ENCODE measurements around the gene NTMT1. TPM values are rescaled to one million over a fixed set of nuclear protein-coding genes. Genes with fewer than 3 reads are reported as not detected.
"Not testable (repeated sequence)": the region's sequence is repeated elsewhere in the genome, so short reads cannot be mapped to it uniquely, and the experiment has no call there.

NTMT1 gene
- total RNA-seq, 1 experiment from 2014 or later: 47.8 TPM

GRCh38 chr9:129633207-129633606 is 7.2 kb downstream of the NTMT1 start:
- no peak overlapping the region for H3K27ac ChIP-seq
- no peak for DNase-seq
- H3K27me3 ChIP-seq: no peaks in the 10 kb centered on the region
- H3K4me1 ChIP-seq: peaks cover 6% of the 10 kb centered on the region; the same call in 1 of the 2 replicates
- H3K4me3 ChIP-seq: no peak overlapping the region
- peaks cover 50% of the 10 kb centered on the region for H3K36me3 ChIP-seq
- H3K9me3 ChIP-seq (replicated peaks): no peaks in the 10 kb centered on the region

- Histone ChIP-seq H3K36me3 (peaks cover 55% of the 10 kb centered on the region), H3K27ac (no peak overlapping the region), H3K27me3 (no peaks in the 10 kb centered on the region), H3K9me3 (replicated peaks) (no peaks in the 10 kb centered on the region), H3K4me1 (no peaks in the 10 kb centered on the region; the same call in 1 of the 2 replicates), H3K4me3 (no peak overlapping the region)
- DNase-seq: no peak
Observed at GRCh38 chr9:129633848-129634247, 7.9 kb downstream of the NTMT1 start.

DNA sequence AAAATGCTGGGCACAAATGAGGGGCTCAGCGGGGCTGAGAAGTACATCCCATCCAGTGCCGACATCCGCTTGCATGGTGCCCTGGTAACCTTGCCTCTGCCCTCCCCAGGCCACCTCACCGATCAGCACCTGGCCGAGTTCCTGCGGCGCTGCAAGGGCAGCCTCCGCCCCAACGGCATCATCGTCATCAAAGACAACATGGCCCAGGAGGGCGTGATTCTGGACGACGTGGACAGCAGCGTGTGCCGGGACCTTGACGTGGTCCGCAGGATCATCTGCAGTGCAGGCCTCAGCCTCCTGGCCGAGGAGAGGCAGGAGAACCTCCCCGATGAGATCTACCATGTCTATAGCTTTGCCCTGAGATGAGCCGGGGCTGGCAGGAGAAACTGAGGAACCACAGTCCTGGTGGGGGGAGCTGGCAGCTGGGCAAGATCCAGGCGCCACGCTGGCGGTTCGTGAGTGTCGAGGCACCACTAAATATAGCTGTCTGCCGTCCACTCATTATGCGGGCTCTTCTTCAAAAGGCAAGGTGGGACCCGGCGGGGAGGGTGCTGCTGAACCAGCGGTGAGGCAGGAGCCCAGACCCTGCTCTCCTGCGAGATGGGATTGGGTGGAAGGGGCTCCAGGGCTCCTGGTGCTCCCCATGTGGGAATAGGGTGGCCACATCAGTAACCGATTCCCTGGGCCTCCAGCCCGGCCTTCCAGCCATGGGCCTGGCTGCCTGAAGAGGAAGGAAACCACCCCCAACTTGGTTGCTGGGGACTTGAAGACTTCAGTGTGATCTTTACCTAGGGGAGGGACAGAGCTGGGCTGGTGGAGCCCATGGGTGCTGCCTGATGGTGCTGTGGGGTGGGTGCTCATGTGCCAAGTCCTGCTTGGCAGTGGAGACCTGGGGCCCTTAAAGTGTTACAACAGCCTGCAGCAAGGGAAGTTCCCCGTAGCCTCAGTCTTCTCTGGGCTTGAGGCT is 9.4 kb downstream of the NTMT1 start:
- no peak for DNase-seq
- peaks cover 57% of the 10 kb centered on the region for H3K36me3 ChIP-seq
- H3K27ac ChIP-seq: no peak overlapping the region
- H3K4me1 ChIP-seq: peaks cover 8% of the 10 kb centered on the region
- no peaks in the 10 kb centered on the region for H3K9me3 ChIP-seq (replicated peaks)
- no peak overlapping the region for H3K4me3 ChIP-seq
- no peaks in the 10 kb centered on the region for H3K27me3 ChIP-seq

GRCh38 chr9:129636343-129636742 is 10.4 kb downstream of the NTMT1 start:
- not testable (repeated sequence) for H3K27me3 ChIP-seq; H3K27ac ChIP-seq; DNase-seq; H3K9me3 ChIP-seq (replicated peaks); H3K4me3 ChIP-seq
- H3K4me1 ChIP-seq: peaks cover 14% of the 10 kb centered on the region
- peaks cover 57% of the 10 kb centered on the region for H3K36me3 ChIP-seq

GRCh38 chr9:129637102-129637501 is 11.1 kb downstream of the NTMT1 start:
- no peak for DNase-seq
- Histone ChIP-seq H3K4me1 (peaks cover 14% of the 10 kb centered on the region), H3K27me3 (no peaks in the 10 kb centered on the region), H3K9me3 (replicated peaks) (no peaks in the 10 kb centered on the region), H3K4me3 (no peak overlapping the region), H3K27ac (no peak overlapping the region), H3K36me3 (peaks cover 57% of the 10 kb centered on the region)

GRCh38 chr9:129637673-129638439 is 11.9 kb downstream of the NTMT1 start:
- no peaks in the 10 kb centered on the region for H3K9me3 ChIP-seq (replicated peaks)
- H3K4me3 ChIP-seq: no peak overlapping the region
- no peak overlapping the region for H3K27ac ChIP-seq
- H3K4me1 ChIP-seq: peaks cover 14% of the 10 kb centered on the region
- DNase-seq: no peak
- H3K27me3 ChIP-seq: no peaks in the 10 kb centered on the region
- peaks cover 52% of the 10 kb centered on the region for H3K36me3 ChIP-seq

DNA sequence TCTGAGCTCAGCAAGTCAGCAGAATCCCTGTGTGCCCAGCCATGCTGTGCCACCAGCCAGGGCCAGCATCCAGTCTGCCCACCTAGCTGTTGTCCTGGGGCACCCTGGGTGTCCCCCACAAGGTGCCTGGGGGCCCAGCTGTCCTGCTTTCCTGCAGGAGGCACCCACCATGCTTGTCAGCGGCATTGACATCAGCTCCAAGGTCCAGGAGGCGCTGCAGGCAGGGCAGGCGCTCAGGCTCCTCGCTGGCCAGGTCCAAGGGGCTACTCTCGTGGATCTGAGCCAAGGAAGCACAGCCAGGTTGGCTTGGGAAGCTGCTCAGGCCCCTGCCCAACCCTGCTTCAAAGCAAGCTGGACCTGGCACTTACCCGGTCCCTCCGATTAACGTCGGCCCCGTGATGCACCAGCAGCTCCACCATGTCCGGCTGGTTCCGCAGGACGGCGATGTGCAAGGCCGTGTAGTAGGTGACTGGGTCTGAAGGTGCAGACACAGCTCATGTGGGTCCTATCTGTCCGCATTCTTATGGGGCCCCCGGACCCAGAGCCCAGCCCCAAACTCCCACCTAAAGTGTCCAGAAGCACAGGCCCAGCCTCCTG is 13.2 kb downstream of the NTMT1 start:
- Histone ChIP-seq H3K4me3 (no peak overlapping the region), H3K9me3 (replicated peaks) (no peaks in the 10 kb centered on the region), H3K4me1 (peaks cover 14% of the 10 kb centered on the region), H3K27me3 (no peaks in the 10 kb centered on the region), H3K36me3 (peaks cover 43% of the 10 kb centered on the region), H3K27ac (no peak overlapping the region)
- no peak for DNase-seq

DNA sequence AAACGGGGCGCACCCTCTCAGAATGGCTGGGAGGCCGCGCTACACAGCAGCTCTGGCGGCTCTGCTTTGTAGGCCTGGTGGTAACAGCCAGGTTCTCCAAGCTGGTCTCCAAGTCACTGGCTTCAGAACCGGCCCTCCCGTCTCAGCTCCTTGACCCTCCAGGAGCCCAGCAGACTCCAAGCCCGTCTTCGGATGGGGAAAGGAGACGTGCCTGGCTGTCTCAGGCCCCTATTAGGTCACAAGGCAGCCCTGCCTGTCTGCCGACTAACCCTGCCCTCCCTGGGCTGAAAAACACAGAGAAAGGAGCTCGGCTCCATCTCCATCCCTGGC is 13.8 kb downstream of the NTMT1 start:
- no peak overlapping the region for H3K27ac ChIP-seq
- H3K4me3 ChIP-seq: no peak overlapping the region
- H3K27me3 ChIP-seq: no peaks in the 10 kb centered on the region
- H3K4me1 ChIP-seq: peaks cover 14% of the 10 kb centered on the region
- no peaks in the 10 kb centered on the region for H3K9me3 ChIP-seq (replicated peaks)
- H3K36me3 ChIP-seq: peaks cover 39% of the 10 kb centered on the region
- DNase-seq: no peak

DNA sequence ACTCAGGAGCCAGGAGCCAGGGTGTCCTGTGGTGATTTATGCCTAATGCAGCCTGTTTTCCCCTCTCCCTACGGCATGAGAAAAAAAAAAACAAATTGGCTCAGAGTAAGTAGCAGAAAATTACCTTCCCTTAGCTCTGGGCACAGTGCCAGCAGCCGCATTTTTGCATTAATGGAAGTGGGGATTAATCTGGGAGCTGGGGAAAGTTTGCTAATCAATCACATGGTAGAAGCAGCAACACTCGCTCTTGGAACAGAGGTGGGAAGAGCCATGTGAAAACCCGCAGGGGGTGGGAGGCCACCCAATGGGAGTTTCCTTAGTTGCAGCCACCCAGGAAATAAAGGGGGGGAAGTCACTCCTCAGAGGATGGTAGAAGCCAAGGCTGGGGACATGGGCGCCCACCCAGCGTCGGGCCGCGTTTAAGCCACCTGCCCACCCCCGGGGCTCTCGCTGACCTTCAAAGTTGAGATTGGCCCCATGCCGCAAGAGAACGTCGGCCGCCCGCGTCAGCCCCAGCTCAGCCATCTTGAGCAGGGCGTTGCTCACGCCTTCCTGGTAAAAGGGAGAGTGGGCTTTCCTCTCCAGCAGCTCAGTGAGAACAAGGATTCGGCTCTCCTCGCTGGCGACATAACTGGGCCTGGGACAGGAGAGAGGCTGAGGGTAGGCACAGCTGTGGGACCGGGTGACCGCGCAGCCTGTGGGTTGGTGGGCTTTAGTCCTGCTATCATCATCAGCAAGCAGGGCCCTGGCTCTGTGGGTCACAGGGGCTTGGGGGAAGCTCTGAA is 14.3 kb downstream of the NTMT1 start:
- H3K4me3 ChIP-seq: peak overlapping the region; percentile 6; the same call in 1 of the 2 replicates
- peak; percentile 54 to 63 for DNase-seq
- peaks cover 14% of the 10 kb centered on the region for H3K4me1 ChIP-seq
- no peaks in the 10 kb centered on the region for H3K27me3 ChIP-seq
- no peaks in the 10 kb centered on the region for H3K9me3 ChIP-seq (replicated peaks)
- peaks cover 34% of the 10 kb centered on the region for H3K36me3 ChIP-seq
- H3K27ac ChIP-seq: no peak overlapping the region

DNA sequence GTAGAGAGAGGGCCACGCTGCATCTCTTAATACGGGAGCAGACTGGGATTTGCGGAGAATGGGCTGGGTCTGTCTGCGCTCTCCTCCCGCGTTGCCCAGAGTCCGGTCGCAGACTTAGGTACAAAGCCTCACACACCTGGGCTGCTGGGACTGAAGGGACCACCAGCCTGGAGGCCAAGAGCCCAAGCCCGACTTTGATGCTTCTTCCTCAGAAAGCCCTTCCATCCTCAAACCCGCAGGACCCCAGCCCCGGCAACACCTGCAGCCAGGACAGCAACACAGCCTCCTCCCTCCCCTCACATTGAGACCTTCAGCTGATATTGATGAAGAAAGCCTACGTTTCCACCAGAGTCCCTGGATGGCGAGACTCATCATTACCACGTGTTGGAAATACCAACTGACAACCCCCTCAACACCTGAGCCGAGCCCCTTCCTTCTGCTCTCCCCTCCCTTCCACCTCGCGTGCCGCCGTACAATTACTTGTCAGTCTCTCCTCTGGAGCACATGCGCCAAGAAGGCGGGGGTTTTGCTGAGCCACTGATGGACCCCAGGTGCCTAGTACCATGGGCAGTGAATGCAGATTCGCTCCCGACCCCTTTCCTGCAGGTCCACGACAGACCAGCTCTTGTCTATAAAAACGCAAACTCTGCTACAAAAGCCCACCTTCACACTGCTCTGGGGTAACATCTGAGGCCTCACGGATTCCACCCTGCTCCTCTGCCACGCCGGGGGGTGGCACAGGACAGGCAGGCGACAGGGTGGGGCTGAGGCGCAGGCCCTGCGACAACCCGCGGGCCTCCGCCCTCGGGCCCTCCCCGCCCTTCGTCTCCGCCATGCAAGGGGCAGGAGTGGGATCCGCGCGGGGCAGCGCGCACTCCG is 15.1 kb downstream of the NTMT1 start:
- H3K27me3 ChIP-seq: no peaks in the 10 kb centered on the region
- H3K4me3 ChIP-seq: peak overlapping the region; percentile 85
- peaks cover 14% of the 10 kb centered on the region for H3K4me1 ChIP-seq
- no peak overlapping the region for H3K27ac ChIP-seq
- H3K36me3 ChIP-seq: peaks cover 27% of the 10 kb centered on the region
- no peak for DNase-seq
- no peaks in the 10 kb centered on the region for H3K9me3 ChIP-seq (replicated peaks)

DNA sequence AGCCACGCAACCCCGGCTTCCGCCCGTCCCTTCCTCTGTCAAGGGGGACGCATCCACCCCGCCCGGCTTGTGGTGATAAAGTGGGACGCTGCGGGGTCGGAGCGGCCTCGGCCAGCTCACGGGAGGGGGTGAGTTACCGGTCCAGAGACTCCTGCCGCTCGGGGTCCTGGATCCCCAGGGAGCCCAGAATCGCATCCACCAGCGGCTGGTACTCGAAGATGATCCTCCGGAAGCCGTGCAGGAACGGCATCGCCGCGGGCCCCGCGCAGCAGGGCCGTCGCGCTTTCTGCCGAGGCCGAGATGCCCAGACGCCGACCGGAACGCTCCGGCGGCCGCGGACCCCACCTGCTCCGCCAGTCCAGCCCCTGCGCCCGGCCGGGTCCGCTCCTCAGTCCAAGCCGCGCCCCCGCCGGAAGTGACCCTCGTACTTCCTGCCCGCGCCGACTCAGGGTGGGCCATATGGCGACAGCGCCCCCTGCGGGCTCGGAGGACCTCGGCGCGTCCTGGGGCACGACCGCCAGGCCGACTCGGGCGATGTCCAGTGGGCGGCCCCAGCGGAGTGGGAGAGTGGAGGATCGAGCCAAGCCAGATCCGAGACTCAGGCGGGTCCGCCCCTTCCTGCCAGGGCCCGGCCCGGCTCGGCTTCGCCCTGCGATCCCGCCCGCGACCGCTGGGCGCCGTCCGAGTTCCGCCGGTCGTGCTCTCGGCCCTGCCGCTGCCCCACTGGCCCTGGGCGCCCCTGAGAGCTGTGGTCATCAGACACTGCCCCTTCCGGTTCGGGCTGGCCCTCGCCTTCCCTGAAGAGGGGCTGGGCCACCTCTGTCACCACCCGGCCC is 16.0 kb downstream of the NTMT1 start, which contains the start of gene ASB6:
TSS of gene ASB6 (minus strand) at position 402 of the 836 bp plus-strand sequence. CDS start at position 250, 152 bp downstream.
- no peaks in the 10 kb centered on the region for H3K9me3 ChIP-seq (replicated peaks)
- H3K27me3 ChIP-seq: no peaks in the 10 kb centered on the region
- no peak within 1 kb of the TSS for H3K27ac ChIP-seq
- peak within 1 kb of the TSS; percentile 85 for H3K4me3 ChIP-seq
- DNase-seq: peak; percentile 98
- H3K36me3 ChIP-seq: peaks cover 19% of the 10 kb centered on the region
- H3K4me1 ChIP-seq: peaks cover 14% of the 10 kb centered on the region

DNA sequence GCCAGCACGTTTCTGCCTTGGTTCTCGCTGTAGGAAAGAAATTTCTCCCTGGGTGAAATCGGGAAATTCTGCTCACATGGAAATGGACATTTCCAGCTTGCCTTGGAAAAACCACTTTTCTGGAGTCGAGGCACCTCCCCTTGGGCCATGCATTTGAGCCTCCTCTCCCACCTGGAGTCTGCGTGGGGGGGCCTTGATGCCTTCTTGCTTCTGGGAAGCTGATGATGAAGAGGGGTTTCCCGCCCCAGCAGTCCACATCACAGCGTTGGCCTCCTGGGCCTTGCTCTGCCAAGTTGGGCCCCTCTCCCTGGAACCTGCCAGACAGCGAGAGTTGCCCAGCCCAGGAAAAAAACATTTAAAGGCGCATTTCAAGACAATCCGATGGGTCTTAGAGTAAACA is 17.7 kb downstream of the NTMT1 start:
- DNase-seq: no peak

DNA sequence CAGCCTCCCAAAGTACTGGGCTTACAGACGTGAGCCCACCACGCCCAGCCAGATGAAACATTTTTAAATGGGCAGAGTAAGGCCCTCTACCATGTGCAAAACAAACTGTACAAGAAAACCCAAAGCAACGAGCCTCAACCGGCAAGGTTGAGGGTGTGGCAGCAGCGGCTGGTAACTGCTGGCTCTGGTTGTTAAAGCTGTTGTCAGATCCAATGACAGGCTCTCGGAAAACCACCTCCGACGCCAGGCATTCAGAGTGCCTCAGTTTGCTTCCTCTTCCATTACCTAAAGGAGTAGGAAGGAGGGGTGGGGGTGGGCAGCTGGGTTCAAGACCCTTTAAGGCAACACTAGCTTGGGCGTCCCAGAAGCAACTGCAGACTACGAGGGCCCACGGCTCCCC is 18.4 kb downstream of the NTMT1 start:
- Histone ChIP-seq H3K4me1 (peaks cover 14% of the 10 kb centered on the region), H3K27me3 (peaks cover 3% of the 10 kb centered on the region; the same call in 1 of the 2 replicates), H3K27ac (no peak overlapping the region), H3K4me3 (no peak overlapping the region), H3K36me3 (no peaks in the 10 kb centered on the region), H3K9me3 (replicated peaks) (no peaks in the 10 kb centered on the region)
- no peak for DNase-seq

More for the DNA sequence above, 17.7 kb downstream of the NTMT1 start:
- peaks cover 3% of the 10 kb centered on the region; the same call in 1 of the 2 replicates for H3K27me3 ChIP-seq
- H3K36me3 ChIP-seq: peaks cover 3% of the 10 kb centered on the region; the same call in 1 of the 2 replicates
- H3K4me3 ChIP-seq: no peak overlapping the region
- H3K9me3 ChIP-seq (replicated peaks): no peaks in the 10 kb centered on the region
- H3K4me1 ChIP-seq: peaks cover 14% of the 10 kb centered on the region
- no peak overlapping the region for H3K27ac ChIP-seq

Data from SJCRH30 (cell line).